ENCODE results near the gene GSS.

The GSS gene

GRCh38 chr20:34938466-34939163 lies 17.0 kb downstream of the GSS start:
- H3K4me3 ChIP-seq (ENCODE audit: low read depth, low read length, poor library complexity, severe bottlenecking) = no peak overlapping the region
- H3K27me3 ChIP-seq (ENCODE audit: insufficient read depth, low read length) = no peaks in the 10 kb centered on the region
- H3K4me1 ChIP-seq (ENCODE audit: insufficient read depth, low read length, severe bottlenecking) = peaks cover 6% of the 10 kb centered on the region
- peaks cover 59% of the 10 kb centered on the region for H3K36me3 ChIP-seq (ENCODE audit: insufficient read depth, low read length)
- no peak overlapping the region for H3K4me2 ChIP-seq (ENCODE audit: low read length)
- no peaks in the 10 kb centered on the region for H4K20me1 ChIP-seq (ENCODE audit: insufficient read depth, low read length)
- H3K9me3 ChIP-seq (ENCODE audit: low read length) = no peaks in the 10 kb centered on the region
- no peaks in the 10 kb centered on the region for H3K79me2 ChIP-seq (ENCODE audit: insufficient read depth, low read length)
- no peak overlapping the region for H2AFZ ChIP-seq (ENCODE audit: low read length)
- no peak for TF ChIP-seq EZH2 (IDR thresholded peaks at IDR 0.05; ENCODE audit: borderline replicate concordance, low read length)
- TF ChIP-seq CTCF (IDR thresholded peaks at IDR 0.05; ENCODE audit: low read length) = no peak
- no peaks in the 10 kb centered on the region for H3F3A ChIP-seq (ENCODE audit: insufficient read depth, low read length)
- no peaks in the 10 kb centered on the region for H3K9me2 ChIP-seq (ENCODE audit: low read depth, low read length)
- no peak overlapping the region for H3K9ac ChIP-seq (ENCODE audit: low read length)
- peak overlapping the region; percentile 17 for H3K27ac ChIP-seq (ENCODE audit: low read depth, low read length, poor library complexity, severe bottlenecking)

- Histone ChIP-seq H3K4me3 (ENCODE audit: low read depth, low read length, poor library complexity, severe bottlenecking) (no peak overlapping the region), H3K27me3 (ENCODE audit: insufficient read depth, low read length) (no peaks in the 10 kb centered on the region), H4K20me1 (ENCODE audit: insufficient read depth, low read length) (no peaks in the 10 kb centered on the region), H3K79me2 (ENCODE audit: insufficient read depth, low read length) (no peaks in the 10 kb centered on the region), H3K9ac (ENCODE audit: low read length) (no peak overlapping the region), H3K27ac (ENCODE audit: low read depth, low read length, poor library complexity, severe bottlenecking) (no peak overlapping the region), H3K9me2 (ENCODE audit: low read depth, low read length) (no peaks in the 10 kb centered on the region), H3K9me3 (ENCODE audit: low read length) (no peaks in the 10 kb centered on the region), H3K4me2 (ENCODE audit: low read length) (no peak overlapping the region), H3F3A (ENCODE audit: insufficient read depth, low read length) (no peaks in the 10 kb centered on the region), H3K4me1 (ENCODE audit: insufficient read depth, low read length, severe bottlenecking) (no peaks in the 10 kb centered on the region), H2AFZ (ENCODE audit: low read length) (no peak overlapping the region), H3K36me3 (ENCODE audit: insufficient read depth, low read length) (peaks cover 55% of the 10 kb centered on the region)
- TF ChIP-seq CTCF (IDR thresholded peaks at IDR 0.05; ENCODE audit: low read length) = no peak
- no peak for TF ChIP-seq EZH2 (IDR thresholded peaks at IDR 0.05; ENCODE audit: borderline replicate concordance, low read length)
Measured at GRCh38 chr20:34931771-34932170, 23.8 kb downstream of the GSS start.

GRCh38 chr20:34928411-34928810 lies 27.2 kb downstream of the GSS start:
- no peaks in the 10 kb centered on the region for H3K79me2 ChIP-seq (ENCODE audit: insufficient read depth, low read length)
- no peak overlapping the region for H3K4me2 ChIP-seq (ENCODE audit: low read length)
- H3K27me3 ChIP-seq (ENCODE audit: insufficient read depth, low read length) = no peaks in the 10 kb centered on the region
- TF ChIP-seq CTCF (IDR thresholded peaks at IDR 0.05; ENCODE audit: low read length) (no peak), EZH2 (IDR thresholded peaks at IDR 0.05; ENCODE audit: borderline replicate concordance, low read length) (no peak)
- H3K27ac ChIP-seq (ENCODE audit: low read depth, low read length, poor library complexity, severe bottlenecking) = no peak overlapping the region
- H3K4me1 ChIP-seq (ENCODE audit: insufficient read depth, low read length, severe bottlenecking) = no peaks in the 10 kb centered on the region
- H3K9me3 ChIP-seq (ENCODE audit: low read length) = no peaks in the 10 kb centered on the region
- no peak overlapping the region for H3K9ac ChIP-seq (ENCODE audit: low read length)
- no peaks in the 10 kb centered on the region for H3F3A ChIP-seq (ENCODE audit: insufficient read depth, low read length)
- H3K4me3 ChIP-seq (ENCODE audit: low read depth, low read length, poor library complexity, severe bottlenecking) = no peak overlapping the region
- no peaks in the 10 kb centered on the region for H3K9me2 ChIP-seq (ENCODE audit: low read depth, low read length)
- H2AFZ ChIP-seq (ENCODE audit: low read length) = no peak overlapping the region
- H4K20me1 ChIP-seq (ENCODE audit: insufficient read depth, low read length) = no peaks in the 10 kb centered on the region
- H3K36me3 ChIP-seq (ENCODE audit: insufficient read depth, low read length) = peaks cover 32% of the 10 kb centered on the region

All from OCI-LY1 (cell line).